CD4-positive, alpha-beta T cell treated with Interleukin-4 for 1 hour (primary cell): Measurements from ENCODE around the gene BTBD2.

Experiments
- DNase-seq, 2 donors: peaks; one replicate each; pipeline ENCODE4 v3.0.0-alpha.2; 2020 to 2022

The BTBD2 gene

GRCh38 chr19:2050349-2050990 lies 35.0 kb upstream of the BTBD2 start:
- DNase-seq = no peak

GRCh38 chr19:2049741-2050348 lies 34.3 kb upstream of the BTBD2 start:
- DNase-seq = peak; percentile 72 to 88

GRCh38 chr19:2048959-2049740 lies 33.6 kb upstream of the BTBD2 start:
- no peak for DNase-seq

- no peak for DNase-seq
These were observed 32.8 kb upstream of the BTBD2 start for GRCh38 chr19:2048104-2048958.

GRCh38 chr19:2047449-2048103 lies 32.1 kb upstream of the BTBD2 start:
- DNase-seq = peak in 1 of 2 donors; percentile 32

- peak in 1 of 2 donors; percentile 10 for DNase-seq
These were observed 31.5 kb upstream of the BTBD2 start for GRCh38 chr19:2047076-2047448.

- peak in 1 of 2 donors; percentile 10 for DNase-seq
These were observed 30.8 kb upstream of the BTBD2 start for GRCh38 chr19:2046046-2046907.

- no peak for DNase-seq
These were observed 30.1 kb upstream of the BTBD2 start for GRCh38 chr19:2045501-2046045.

- no peak for DNase-seq
These were observed 29.4 kb upstream of the BTBD2 start for GRCh38 chr19:2044709-2045500.

GRCh38 chr19:2043961-2044708 lies 28.6 kb upstream of the BTBD2 start:
- no peak for DNase-seq

- no peak for DNase-seq
These were observed 27.7 kb upstream of the BTBD2 start for GRCh38 chr19:2043251-2043641.

GRCh38 chr19:2042485-2043250 lies 27.2 kb upstream of the BTBD2 start:
- no peak for DNase-seq

GRCh38 chr19:2041683-2042484 lies 26.4 kb upstream of the BTBD2 start:
- DNase-seq = peak; percentile 99 to 100

GRCh38 chr19:2041433-2041682 lies 25.8 kb upstream of the BTBD2 start:
- DNase-seq = peak in 1 of 2 donors; percentile 43

GRCh38 chr19:2040647-2041432 lies 25.3 kb upstream of the BTBD2 start:
- DNase-seq = no peak

- DNase-seq = peak in 1 of 2 donors; percentile 10
These were observed 24.6 kb upstream of the BTBD2 start for GRCh38 chr19:2039959-2040646.
